ENCODE results near the gene INSYN2B.

DNA sequence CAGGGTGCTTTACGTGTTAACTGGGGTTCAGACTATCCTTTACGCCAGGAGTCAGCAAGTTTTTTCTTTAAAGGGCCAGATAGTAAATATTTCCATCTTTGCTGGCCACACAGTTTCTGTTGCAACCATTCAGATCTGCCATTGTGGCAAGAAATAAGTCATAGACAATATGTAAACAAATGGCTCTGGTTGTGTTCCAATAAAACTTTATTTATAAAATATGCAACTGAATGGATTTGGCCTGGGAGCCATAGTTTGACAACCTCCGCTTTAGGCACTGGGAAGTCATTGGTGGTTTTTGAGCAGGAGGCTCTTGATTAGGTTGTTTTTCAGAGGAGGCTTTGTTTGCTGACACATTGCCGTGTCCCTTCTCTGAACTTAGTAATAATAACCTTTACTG lies 90.7 kb downstream of the INSYN2B start:
- TF ChIP-seq, protein P1, sequence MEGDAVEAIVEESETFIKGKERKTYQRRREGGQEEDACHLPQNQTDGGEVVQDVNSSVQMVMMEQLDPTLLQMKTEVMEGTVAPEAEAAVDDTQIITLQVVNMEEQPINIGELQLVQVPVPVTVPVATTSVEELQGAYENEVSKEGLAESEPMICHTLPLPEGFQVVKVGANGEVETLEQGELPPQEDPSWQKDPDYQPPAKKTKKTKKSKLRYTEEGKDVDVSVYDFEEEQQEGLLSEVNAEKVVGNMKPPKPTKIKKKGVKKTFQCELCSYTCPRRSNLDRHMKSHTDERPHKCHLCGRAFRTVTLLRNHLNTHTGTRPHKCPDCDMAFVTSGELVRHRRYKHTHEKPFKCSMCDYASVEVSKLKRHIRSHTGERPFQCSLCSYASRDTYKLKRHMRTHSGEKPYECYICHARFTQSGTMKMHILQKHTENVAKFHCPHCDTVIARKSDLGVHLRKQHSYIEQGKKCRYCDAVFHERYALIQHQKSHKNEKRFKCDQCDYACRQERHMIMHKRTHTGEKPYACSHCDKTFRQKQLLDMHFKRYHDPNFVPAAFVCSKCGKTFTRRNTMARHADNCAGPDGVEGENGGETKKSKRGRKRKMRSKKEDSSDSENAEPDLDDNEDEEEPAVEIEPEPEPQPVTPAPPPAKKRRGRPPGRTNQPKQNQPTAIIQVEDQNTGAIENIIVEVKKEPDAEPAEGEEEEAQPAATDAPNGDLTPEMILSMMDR (IDR thresholded peaks at IDR 0.05) = no peak
- TF ChIP-seq EZH2 (IDR thresholded peaks at IDR 0.05; ENCODE audit: borderline replicate concordance, insufficient read depth, low read depth, low read length, poor library complexity, severe bottlenecking) = no peak

Measured in B cell (primary cell).